ENCODE results near the gene MAL. TPM values are rescaled to one million over a fixed set of nuclear protein-coding genes. Genes with fewer than 3 reads are reported as not detected.

Gene MAL
- total and polyA plus RNA-seq, 2 experiments from 2014 or later = 0.24 to 0.31 TPM

DNA sequence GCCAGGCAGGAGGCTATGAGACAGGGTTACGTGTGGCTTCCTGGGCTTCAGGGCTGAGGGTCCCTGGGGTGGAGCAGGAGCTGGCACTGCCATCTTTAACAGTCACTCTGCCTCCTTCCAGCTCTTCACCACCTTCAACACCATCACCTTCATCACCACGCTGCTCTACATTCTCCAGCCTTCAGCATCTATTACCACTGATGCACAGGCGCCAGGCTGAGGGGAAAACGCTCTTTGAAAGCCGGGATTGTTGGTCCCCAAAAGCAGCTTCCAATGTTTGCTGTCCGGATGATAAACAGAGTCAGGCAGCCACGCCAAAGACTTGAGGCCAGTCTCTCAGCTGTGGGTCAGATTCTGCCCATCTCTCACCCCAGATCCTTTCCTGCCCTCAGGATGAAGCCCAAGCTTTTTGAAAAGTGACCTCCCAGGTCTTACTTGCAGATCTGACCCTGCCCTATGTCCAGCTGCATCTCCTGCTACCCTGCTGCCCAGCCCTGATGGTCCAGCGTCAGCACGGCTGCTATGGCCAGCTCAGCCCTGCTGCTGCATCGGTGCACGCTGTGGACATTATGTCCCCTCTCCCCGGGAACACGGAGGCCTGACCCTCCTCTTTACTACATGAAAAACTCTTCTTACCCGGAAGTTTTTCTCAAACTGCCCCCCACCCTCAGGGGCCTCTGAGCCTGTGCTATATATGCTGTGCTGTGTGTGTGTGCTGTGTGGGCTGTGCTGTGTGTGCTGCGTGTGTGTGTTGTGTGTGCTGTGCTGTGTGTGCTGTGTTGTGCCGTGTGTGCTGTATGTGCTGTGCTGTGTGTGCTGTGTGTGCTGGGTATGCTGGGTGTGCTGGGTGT lies 31.2 kb upstream of the MAL start:
- Mint-ChIP-seq H3K36me3 (ENCODE audit: low read depth) (no peaks in the 10 kb centered on the region), H3K27me3 (ENCODE audit: insufficient read depth, low read depth, poor library complexity) (peaks cover 21% of the 10 kb centered on the region), H3K27ac (no peak overlapping the region), H3K4me1 (no peaks in the 10 kb centered on the region; the same call in 2 of the 3 replicates), H3K9me3 (no peaks in the 10 kb centered on the region), H3K4me3 (no peak overlapping the region)
- no peaks in the 10 kb centered on the region for H3K36me3 ChIP-seq (ENCODE audit: insufficient read depth)
- H3K79me2 ChIP-seq (replicated peaks; ENCODE audit: insufficient read depth) = no peaks in the 10 kb centered on the region
- no peak for DNase-seq (ENCODE audit: low spot score)
- peaks cover 23% of the 10 kb centered on the region for H3K27me3 ChIP-seq (ENCODE audit: insufficient read depth)
- H3K4me3 ChIP-seq = no peak overlapping the region
- ATAC-seq = no peak
- TF ChIP-seq JUNB (IDR thresholded peaks at IDR 0.05; ENCODE audit: unreplicated experiment) (no peak), ZNF331 (CRISPR knock-in tag; IDR thresholded peaks at IDR 0.05; ENCODE audit: low read depth) (no peak), POLR2AphosphoS5 (IDR thresholded peaks at IDR 0.05; ENCODE audit: low read depth) (no peak), EZH2phosphoT487 (IDR thresholded peaks at IDR 0.05; ENCODE audit: unreplicated experiment) (no peak), STAT1 (IDR thresholded peaks at IDR 0.05; ENCODE audit: unreplicated experiment) (no peak), CREB1 (CRISPR knock-in tag; IDR thresholded peaks at IDR 0.05; ENCODE audit: low read depth) (no peak), ZNF114 (CRISPR knock-in tag; IDR thresholded peaks at IDR 0.05) (no peak), NANOG (IDR thresholded peaks at IDR 0.05; ENCODE audit: borderline replicate concordance) (no peak), EZH2 (IDR thresholded peaks at IDR 0.05; ENCODE audit: low read depth, unreplicated experiment) (no peak)
- TF ChIP-seq, protein P1, sequence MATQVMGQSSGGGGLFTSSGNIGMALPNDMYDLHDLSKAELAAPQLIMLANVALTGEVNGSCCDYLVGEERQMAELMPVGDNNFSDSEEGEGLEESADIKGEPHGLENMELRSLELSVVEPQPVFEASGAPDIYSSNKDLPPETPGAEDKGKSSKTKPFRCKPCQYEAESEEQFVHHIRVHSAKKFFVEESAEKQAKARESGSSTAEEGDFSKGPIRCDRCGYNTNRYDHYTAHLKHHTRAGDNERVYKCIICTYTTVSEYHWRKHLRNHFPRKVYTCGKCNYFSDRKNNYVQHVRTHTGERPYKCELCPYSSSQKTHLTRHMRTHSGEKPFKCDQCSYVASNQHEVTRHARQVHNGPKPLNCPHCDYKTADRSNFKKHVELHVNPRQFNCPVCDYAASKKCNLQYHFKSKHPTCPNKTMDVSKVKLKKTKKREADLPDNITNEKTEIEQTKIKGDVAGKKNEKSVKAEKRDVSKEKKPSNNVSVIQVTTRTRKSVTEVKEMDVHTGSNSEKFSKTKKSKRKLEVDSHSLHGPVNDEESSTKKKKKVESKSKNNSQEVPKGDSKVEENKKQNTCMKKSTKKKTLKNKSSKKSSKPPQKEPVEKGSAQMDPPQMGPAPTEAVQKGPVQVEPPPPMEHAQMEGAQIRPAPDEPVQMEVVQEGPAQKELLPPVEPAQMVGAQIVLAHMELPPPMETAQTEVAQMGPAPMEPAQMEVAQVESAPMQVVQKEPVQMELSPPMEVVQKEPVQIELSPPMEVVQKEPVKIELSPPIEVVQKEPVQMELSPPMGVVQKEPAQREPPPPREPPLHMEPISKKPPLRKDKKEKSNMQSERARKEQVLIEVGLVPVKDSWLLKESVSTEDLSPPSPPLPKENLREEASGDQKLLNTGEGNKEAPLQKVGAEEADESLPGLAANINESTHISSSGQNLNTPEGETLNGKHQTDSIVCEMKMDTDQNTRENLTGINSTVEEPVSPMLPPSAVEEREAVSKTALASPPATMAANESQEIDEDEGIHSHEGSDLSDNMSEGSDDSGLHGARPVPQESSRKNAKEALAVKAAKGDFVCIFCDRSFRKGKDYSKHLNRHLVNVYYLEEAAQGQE (IDR thresholded peaks at IDR 0.05; ENCODE audit: unreplicated experiment) = no peak
- TF ChIP-seq, protein P2, sequence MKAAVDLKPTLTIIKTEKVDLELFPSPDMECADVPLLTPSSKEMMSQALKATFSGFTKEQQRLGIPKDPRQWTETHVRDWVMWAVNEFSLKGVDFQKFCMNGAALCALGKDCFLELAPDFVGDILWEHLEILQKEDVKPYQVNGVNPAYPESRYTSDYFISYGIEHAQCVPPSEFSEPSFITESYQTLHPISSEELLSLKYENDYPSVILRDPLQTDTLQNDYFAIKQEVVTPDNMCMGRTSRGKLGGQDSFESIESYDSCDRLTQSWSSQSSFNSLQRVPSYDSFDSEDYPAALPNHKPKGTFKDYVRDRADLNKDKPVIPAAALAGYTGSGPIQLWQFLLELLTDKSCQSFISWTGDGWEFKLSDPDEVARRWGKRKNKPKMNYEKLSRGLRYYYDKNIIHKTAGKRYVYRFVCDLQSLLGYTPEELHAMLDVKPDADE (IDR thresholded peaks at IDR 0.05) = no peak
- TF ChIP-seq, protein P3, sequence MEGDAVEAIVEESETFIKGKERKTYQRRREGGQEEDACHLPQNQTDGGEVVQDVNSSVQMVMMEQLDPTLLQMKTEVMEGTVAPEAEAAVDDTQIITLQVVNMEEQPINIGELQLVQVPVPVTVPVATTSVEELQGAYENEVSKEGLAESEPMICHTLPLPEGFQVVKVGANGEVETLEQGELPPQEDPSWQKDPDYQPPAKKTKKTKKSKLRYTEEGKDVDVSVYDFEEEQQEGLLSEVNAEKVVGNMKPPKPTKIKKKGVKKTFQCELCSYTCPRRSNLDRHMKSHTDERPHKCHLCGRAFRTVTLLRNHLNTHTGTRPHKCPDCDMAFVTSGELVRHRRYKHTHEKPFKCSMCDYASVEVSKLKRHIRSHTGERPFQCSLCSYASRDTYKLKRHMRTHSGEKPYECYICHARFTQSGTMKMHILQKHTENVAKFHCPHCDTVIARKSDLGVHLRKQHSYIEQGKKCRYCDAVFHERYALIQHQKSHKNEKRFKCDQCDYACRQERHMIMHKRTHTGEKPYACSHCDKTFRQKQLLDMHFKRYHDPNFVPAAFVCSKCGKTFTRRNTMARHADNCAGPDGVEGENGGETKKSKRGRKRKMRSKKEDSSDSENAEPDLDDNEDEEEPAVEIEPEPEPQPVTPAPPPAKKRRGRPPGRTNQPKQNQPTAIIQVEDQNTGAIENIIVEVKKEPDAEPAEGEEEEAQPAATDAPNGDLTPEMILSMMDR (conservative IDR thresholded peaks at IDR 0.05; ENCODE audit: low read depth in 2 of 2) = no peak
- TF ChIP-seq, protein P4, sequence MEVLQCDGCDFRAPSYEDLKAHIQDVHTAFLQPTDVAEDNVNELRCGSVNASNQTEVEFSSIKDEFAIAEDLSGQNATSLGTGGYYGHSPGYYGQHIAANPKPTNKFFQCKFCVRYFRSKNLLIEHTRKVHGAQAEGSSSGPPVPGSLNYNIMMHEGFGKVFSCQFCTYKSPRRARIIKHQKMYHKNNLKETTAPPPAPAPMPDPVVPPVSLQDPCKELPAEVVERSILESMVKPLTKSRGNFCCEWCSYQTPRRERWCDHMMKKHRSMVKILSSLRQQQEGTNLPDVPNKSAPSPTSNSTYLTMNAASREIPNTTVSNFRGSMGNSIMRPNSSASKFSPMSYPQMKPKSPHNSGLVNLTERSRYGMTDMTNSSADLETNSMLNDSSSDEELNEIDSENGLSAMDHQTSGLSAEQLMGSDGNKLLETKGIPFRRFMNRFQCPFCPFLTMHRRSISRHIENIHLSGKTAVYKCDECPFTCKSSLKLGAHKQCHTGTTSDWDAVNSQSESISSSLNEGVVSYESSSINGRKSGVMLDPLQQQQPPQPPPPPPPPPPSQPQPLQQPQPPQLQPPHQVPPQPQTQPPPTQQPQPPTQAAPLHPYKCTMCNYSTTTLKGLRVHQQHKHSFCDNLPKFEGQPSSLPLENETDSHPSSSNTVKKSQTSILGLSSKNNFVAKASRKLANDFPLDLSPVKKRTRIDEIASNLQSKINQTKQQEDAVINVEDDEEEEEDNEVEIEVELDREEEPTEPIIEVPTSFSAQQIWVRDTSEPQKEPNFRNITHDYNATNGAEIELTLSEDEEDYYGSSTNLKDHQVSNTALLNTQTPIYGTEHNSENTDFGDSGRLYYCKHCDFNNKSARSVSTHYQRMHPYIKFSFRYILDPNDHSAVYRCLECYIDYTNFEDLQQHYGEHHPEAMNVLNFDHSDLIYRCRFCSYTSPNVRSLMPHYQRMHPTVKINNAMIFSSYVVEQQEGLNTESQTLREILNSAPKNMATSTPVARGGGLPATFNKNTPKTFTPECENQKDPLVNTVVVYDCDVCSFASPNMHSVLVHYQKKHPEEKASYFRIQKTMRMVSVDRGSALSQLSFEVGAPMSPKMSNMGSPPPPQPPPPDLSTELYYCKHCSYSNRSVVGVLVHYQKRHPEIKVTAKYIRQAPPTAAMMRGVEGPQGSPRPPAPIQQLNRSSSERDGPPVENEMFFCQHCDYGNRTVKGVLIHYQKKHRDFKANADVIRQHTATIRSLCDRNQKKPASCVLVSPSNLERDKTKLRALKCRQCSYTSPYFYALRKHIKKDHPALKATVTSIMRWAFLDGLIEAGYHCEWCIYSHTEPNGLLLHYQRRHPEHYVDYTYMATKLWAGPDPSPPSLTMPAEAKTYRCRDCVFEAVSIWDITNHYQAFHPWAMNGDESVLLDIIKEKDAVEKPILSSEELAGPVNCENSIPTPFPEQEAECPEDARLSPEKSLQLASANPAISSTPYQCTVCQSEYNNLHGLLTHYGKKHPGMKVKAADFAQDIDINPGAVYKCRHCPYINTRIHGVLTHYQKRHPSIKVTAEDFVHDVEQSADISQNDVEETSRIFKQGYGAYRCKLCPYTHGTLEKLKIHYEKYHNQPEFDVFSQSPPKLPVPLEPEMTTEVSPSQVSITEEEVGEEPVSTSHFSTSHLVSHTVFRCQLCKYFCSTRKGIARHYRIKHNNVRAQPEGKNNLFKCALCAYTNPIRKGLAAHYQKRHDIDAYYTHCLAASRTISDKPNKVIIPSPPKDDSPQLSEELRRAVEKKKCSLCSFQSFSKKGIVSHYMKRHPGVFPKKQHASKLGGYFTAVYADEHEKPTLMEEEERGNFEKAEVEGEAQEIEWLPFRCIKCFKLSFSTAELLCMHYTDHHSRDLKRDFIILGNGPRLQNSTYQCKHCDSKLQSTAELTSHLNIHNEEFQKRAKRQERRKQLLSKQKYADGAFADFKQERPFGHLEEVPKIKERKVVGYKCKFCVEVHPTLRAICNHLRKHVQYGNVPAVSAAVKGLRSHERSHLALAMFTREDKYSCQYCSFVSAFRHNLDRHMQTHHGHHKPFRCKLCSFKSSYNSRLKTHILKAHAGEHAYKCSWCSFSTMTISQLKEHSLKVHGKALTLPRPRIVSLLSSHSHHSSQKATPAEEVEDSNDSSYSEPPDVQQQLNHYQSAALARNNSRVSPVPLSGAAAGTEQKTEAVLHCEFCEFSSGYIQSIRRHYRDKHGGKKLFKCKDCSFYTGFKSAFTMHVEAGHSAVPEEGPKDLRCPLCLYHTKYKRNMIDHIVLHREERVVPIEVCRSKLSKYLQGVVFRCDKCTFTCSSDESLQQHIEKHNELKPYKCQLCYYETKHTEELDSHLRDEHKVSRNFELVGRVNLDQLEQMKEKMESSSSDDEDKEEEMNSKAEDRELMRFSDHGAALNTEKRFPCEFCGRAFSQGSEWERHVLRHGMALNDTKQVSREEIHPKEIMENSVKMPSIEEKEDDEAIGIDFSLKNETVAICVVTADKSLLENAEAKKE (CRISPR knock-in tag; IDR thresholded peaks at IDR 0.05) = no peak
- peaks cover 3% of the 10 kb centered on the region; the same call in 1 of the 2 replicates for H3K4me1 ChIP-seq (ENCODE audit: insufficient read depth)
- H2AFZ ChIP-seq = no peak overlapping the region
- no peaks in the 10 kb centered on the region for H3F3A ChIP-seq (replicated peaks; ENCODE audit: low read depth)
- H3K4me2 ChIP-seq = no peak overlapping the region
- H4K20me1 ChIP-seq (replicated peaks; ENCODE audit: insufficient read depth) = no peaks in the 10 kb centered on the region
- H3K9me2 ChIP-seq (ENCODE audit: insufficient read depth) = no peaks in the 10 kb centered on the region
- no peak overlapping the region for H3K27ac ChIP-seq (ENCODE audit: low read depth)
